ENCODE measurements around the gene CLDN1. TPM values are rescaled to one million over a fixed set of nuclear protein-coding genes. Genes with fewer than 3 reads are reported as not detected.

CLDN1 gene
- total and polyA plus RNA-seq, 10 of the 15 experiments (the other 5 are each of a cell fraction or from before 2014, with no cell fraction given): 3.4 to 22.8 (median 8.5) TPM

GRCh38 chr3:190366133-190366532 is 43.9 kb upstream of the CLDN1 start:
- Histone ChIP-seq H3K4me2 (ENCODE audit: control insufficient read depth, insufficient read depth) (no peak overlapping the region), H3K9ac (ENCODE audit: control insufficient read depth, insufficient read depth, low read length) (no peak overlapping the region), H3K27ac (ENCODE audit: control insufficient read depth, insufficient read depth) (no peak overlapping the region), H4K20me1 (ENCODE audit: control insufficient read depth, insufficient read depth) (no peaks in the 10 kb centered on the region), H3K36me3 (ENCODE audit: control insufficient read depth in 2 of 2, insufficient read depth in 2 of 2, low read length in 1 of 2) (no peaks in the 10 kb centered on the region), H3K79me2 (ENCODE audit: control insufficient read depth, insufficient read depth, low read length) (no peaks in the 10 kb centered on the region), H3K9me3 (replicated peaks; ENCODE audit: control insufficient read depth, insufficient read depth, low read length) (no peaks in the 10 kb centered on the region), H3K4me1 (ENCODE audit: control insufficient read depth, insufficient read depth, low read length) (no peaks in the 10 kb centered on the region), H2AFZ (ENCODE audit: control insufficient read depth, low read depth, low read length) (no peak overlapping the region), H3K4me3 (no peak overlapping the region), H3K27me3 (replicated peaks in 1 of 2; ENCODE audit: control insufficient read depth in 2 of 2, insufficient read depth in 2 of 2, low read length in 1 of 2) (no peaks in the 10 kb centered on the region)
- intact Hi-C loops (cut with micrococcal nuclease; ENCODE audit: unreplicated experiment): no loop called here
- BruUV-seq (replicated peaks): no TSS peak
- ATAC-seq: no peak
- ChIA-PET POLR2A (interaction anchor here (1.0 kb wide), 1 partner anchor 38 kb away, joined by 4 read pairs; no protein-coding TSS in a partner anchor), CTCF (interaction anchor here (0.7 to 1.4 kb wide), 7 partner anchors 10 to 813 kb away, joined by 3 to 5 read pairs (median 3); no protein-coding TSS in a partner anchor), SMC1A (ENCODE audit: uncharacterized antibody, unreplicated experiment) (interaction anchor here (0.5 to 1.9 kb wide), 16 partner anchors 9 to 399 kb away, joined by 3 to 6 read pairs (median 3); no protein-coding TSS in a partner anchor), RAD21 (ENCODE audit: unreplicated experiment) (no interaction called here)
- no peak for DNase-seq (ENCODE audit: low read depth, low spot score)
- TF ChIP-seq GABPA (IDR thresholded peaks at IDR 0.05; ENCODE audit: low read depth) (no peak), ZNF24 (IDR thresholded peaks at IDR 0.05) (no peak), BRCA1 (IDR thresholded peaks at IDR 0.05; ENCODE audit: low read depth, low read length) (no peak), BHLHE40 (IDR thresholded peaks at IDR 0.05; ENCODE audit: borderline replicate concordance in 1 of 2, low read depth in 2 of 2, low read length in 1 of 2) (no peak), NFIC (IDR thresholded peaks at IDR 0.05; ENCODE audit: low read depth, low read length) (no peak), ZNF687 (IDR thresholded peaks at IDR 0.05) (no peak), HDGF (IDR thresholded peaks at IDR 0.05) (no peak), ZNF384 (IDR thresholded peaks at IDR 0.05; ENCODE audit: borderline replicate concordance, low read depth, low read length) (no peak), BMI1 (IDR thresholded peaks at IDR 0.05; ENCODE audit: borderline replicate concordance) (no peak), BCL3 (IDR thresholded peaks at IDR 0.05; ENCODE audit: borderline replicate concordance, insufficient read depth, low read depth, low read length, poor library complexity, severe bottlenecking) (no peak), HCFC1 (IDR thresholded peaks at IDR 0.05; ENCODE audit: low read length) (no peak), RAD51 (IDR thresholded peaks at IDR 0.05) (no peak), SP1 (IDR thresholded peaks at IDR 0.05; ENCODE audit: low read depth, low read length) (no peak), CBX3 (IDR thresholded peaks at IDR 0.05; ENCODE audit: borderline replicate concordance, low read depth) (no peak)
- WGBS (ENCODE audit: insufficient coverage, insufficient replicate concordance, low lambda C conversion rate, missing lambda C conversion rate): 41% methylated on average over 2 of the region's 2 CpGs
- no peak for FAIRE-seq
- in situ Hi-C loops (cut with MboI): no loop called here

All from GM12878 (cell line).